Choroid plexus epithelial cell (primary cell): Measurements from ENCODE around the gene HOOK2.
"Not testable (repeated sequence)": the region's sequence is repeated elsewhere in the genome, so short reads cannot be mapped to it uniquely, and the experiment has no call there.

Experiments
- DNase-seq: peaks from one replicate; pipeline ENCODE4 v3.0.0-alpha.2; 2010; ENCODE audit warnings: low read depth
- H3K4me3 ChIP-seq: 2 replicates; pipeline ENCODE4 v1.5.1; 2011; ENCODE audit warnings: low read depth, mild to moderate bottlenecking, control low read depth, low read length, moderate library complexity
- CTCF ChIP-seq: conservative IDR thresholded peaks from 2 replicates; pipeline ENCODE4 v1.5.1; 2011; ENCODE audit warnings: low read depth, mild to moderate bottlenecking, control low read depth, inconsistent platforms, low read length, moderate library complexity

Gene HOOK2

GRCh38 chr19:12731337-12731736 lies 44.0 kb downstream of the HOOK2 start:
- DNase-seq: no peak
- no peak for TF ChIP-seq CTCF
- no peak overlapping the region for H3K4me3 ChIP-seq

- TF ChIP-seq CTCF: no peak
- no peak for DNase-seq
- H3K4me3 ChIP-seq: no peak overlapping the region
Measured at GRCh38 chr19:12730064-12730463, 45.3 kb downstream of the HOOK2 start.

- no peak for DNase-seq
- TF ChIP-seq CTCF: no peak
- H3K4me3 ChIP-seq: no peak overlapping the region
Measured at GRCh38 chr19:12727745-12728433, 47.5 kb downstream of the HOOK2 start.

DNA sequence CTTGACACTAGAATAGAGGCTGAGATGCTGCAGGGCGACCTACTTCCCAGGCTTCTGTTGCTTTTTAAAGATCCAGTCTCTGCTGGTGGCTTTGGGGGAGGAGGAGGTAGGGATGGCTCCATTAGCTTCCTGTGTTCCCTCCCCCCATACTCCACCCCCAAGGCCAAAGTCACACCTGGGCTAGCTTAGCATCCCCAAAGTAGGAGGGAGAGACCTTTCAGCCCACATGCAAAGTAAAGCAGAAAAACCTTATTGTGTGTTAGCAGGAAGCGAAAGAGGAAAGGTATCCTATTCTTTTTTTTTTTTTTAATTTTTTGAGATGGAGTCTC lies 48.4 kb downstream of the HOOK2 start:
- no peak for DNase-seq
- no peak for TF ChIP-seq CTCF

DNA sequence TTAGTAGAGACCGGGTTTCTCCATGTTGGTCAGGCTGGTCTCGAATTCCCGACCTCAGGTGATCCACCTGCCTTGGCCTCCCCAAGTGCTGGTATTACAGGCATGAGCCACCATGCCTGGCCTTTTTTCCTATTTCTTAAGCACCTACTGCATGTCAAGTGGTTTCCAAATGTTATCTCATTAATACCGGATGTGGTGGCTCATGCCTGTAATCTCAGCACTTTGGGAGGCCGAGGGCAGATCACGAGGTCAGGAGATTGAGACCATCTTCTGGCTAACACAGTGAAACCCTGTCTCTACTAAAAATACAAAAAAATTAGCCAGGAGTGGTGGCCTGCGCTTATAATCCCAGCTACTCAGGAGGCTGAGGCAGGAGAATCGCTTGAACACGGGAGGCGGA lies 49.7 kb downstream of the HOOK2 start:
- DNase-seq, H3K4me3 ChIP-seq: not testable (repeated sequence)

More for the DNA sequence above, 48.4 kb downstream of the HOOK2 start:
- no peak overlapping the region for H3K4me3 ChIP-seq

- no peak for TF ChIP-seq CTCF
- peak; percentile 71 for DNase-seq
- H3K4me3 ChIP-seq: peak within 1 kb of the TSS; percentile 78
Measured at GRCh38 chr19:12723641-12724426, 51.5 kb downstream of the HOOK2 start, which contains the start of gene TNPO2. TNPO2 (minus strand) TSS chr19:12723932; CDS start chr19:12720977, 2,955 bp downstream.

- peak; percentile 19 for DNase-seq
- H3K4me3 ChIP-seq: peak overlapping the region; percentile 78
- no peak for TF ChIP-seq CTCF
Measured at GRCh38 chr19:12723381-12723640, 52.0 kb downstream of the HOOK2 start.
